Transverse colon (tissue), 4 donors: ENCODE results near the gene WNT6.

Experiments
- POLR2A ChIP-seq: fragments of 450-650 bp; IDR thresholded peaks from one replicate; pipeline ENCODE4 v1.6.1; 2016; ENCODE audit warnings: antibody characterized with exemption, mild to moderate bottlenecking, moderate library complexity
- POLR2AphosphoS5 ChIP-seq, 3 donors: sonication (generic); formaldehyde crosslinking; IDR thresholded peaks; one replicate each; pipeline ENCODE4 v1.6.1; 2016; ENCODE audit warnings: antibody characterized with exemption in 3 of 3
- TF ChIP-seq, protein P1 (sequence below), 5 experiments: fragments of 200-600 bp in 3 of 5; fragments of 450-650 bp in 2 of 5; sonication (generic) in 3 of 5; IDR thresholded peaks; 1 replicate in 2 of 5; 2 replicates in 3 of 5; pipeline ENCODE4 v1.5.1; 2016 to 2017; ENCODE audit warnings: antibody characterized with exemption in 5 of 5, inconsistent platforms in 3 of 5, mild to moderate bottlenecking in 2 of 5, moderate library complexity in 1 of 5

- TF ChIP-seq POLR2A = no peak
- no peak for TF ChIP-seq POLR2AphosphoS5 (IDR thresholded peaks at IDR 0.05)
- TF ChIP-seq, protein P1, sequence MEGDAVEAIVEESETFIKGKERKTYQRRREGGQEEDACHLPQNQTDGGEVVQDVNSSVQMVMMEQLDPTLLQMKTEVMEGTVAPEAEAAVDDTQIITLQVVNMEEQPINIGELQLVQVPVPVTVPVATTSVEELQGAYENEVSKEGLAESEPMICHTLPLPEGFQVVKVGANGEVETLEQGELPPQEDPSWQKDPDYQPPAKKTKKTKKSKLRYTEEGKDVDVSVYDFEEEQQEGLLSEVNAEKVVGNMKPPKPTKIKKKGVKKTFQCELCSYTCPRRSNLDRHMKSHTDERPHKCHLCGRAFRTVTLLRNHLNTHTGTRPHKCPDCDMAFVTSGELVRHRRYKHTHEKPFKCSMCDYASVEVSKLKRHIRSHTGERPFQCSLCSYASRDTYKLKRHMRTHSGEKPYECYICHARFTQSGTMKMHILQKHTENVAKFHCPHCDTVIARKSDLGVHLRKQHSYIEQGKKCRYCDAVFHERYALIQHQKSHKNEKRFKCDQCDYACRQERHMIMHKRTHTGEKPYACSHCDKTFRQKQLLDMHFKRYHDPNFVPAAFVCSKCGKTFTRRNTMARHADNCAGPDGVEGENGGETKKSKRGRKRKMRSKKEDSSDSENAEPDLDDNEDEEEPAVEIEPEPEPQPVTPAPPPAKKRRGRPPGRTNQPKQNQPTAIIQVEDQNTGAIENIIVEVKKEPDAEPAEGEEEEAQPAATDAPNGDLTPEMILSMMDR (IDR thresholded peaks at IDR 0.05) = no peak
These were observed 16.2 kb downstream of the WNT6 start for GRCh38 chr2:218875692-218876246.
